NB4 (cell line): ENCODE measurements around the gene APH1B.

Experiments used
- MAX ChIP-seq: IDR thresholded peaks from 2 replicates; pipeline ENCODE4 v1.6.1; 2011; ENCODE audit warnings: low read depth, low read length
- POLR2A ChIP-seq: IDR thresholded peaks from 2 replicates; pipeline ENCODE4 v1.6.1; 2011; ENCODE audit warnings: mild to moderate bottlenecking; ENCODE audit not compliant: insufficient read length; ENCODE audit errors: extremely low read depth
- TF ChIP-seq, protein P1 (sequence below): IDR thresholded peaks from one replicate; pipeline ENCODE4 v1.5.1; 2012; ENCODE audit warnings: low read depth, low read length

- TF ChIP-seq, protein P1, sequence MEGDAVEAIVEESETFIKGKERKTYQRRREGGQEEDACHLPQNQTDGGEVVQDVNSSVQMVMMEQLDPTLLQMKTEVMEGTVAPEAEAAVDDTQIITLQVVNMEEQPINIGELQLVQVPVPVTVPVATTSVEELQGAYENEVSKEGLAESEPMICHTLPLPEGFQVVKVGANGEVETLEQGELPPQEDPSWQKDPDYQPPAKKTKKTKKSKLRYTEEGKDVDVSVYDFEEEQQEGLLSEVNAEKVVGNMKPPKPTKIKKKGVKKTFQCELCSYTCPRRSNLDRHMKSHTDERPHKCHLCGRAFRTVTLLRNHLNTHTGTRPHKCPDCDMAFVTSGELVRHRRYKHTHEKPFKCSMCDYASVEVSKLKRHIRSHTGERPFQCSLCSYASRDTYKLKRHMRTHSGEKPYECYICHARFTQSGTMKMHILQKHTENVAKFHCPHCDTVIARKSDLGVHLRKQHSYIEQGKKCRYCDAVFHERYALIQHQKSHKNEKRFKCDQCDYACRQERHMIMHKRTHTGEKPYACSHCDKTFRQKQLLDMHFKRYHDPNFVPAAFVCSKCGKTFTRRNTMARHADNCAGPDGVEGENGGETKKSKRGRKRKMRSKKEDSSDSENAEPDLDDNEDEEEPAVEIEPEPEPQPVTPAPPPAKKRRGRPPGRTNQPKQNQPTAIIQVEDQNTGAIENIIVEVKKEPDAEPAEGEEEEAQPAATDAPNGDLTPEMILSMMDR: no peak
- TF ChIP-seq MAX (no peak), POLR2A (no peak)
Measured at GRCh38 chr15:63349156-63349555, 71.8 kb downstream of the APH1B start.
